ENCODE measurements around the gene SLC24A4. TPM values are rescaled to one million over a fixed set of nuclear protein-coding genes. Genes with fewer than 3 reads are reported as not detected.

SLC24A4 gene
- polyA plus RNA-seq, 1 donor = 0.54 TPM

DNA sequence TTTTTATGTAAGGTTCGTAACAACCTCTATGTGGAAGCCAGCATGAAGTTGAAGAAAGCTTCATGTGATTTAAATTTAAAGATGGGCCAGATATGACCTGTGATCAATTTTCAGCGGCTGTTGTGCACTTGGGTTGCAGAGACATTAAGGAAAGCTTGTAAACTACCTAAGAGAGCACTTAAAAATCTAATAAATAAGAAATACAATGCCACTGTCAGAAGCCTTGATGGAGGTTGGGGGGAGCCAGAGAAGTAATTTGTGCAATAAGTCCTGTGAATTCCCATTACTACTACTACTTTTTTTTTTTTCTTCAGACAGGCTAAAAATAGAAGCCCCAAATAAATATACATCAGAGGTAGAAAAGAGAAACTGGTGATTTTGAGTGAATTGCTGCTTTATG is 30.3 kb upstream of the SLC24A4 start:
- H3K4me1 ChIP-seq (ENCODE audit: control insufficient read depth, insufficient read depth, low read length) = no peaks in the 10 kb centered on the region
- no peak overlapping the region for H3K4me3 ChIP-seq (ENCODE audit: low read length)
- H3K27ac ChIP-seq (ENCODE audit: low read length) = no peak overlapping the region
- no peak for DNase-seq
- no peaks in the 10 kb centered on the region for H3K36me3 ChIP-seq (ENCODE audit: control insufficient read depth, insufficient read depth, low read length)
- no CpG with 5 or more reads among the region's 2 CpGs for WGBS (ENCODE audit: insufficient coverage, low lambda C conversion rate)
- H3K27me3 ChIP-seq (ENCODE audit: control insufficient read depth, insufficient read depth, low read length) = peaks cover 13% of the 10 kb centered on the region
- no peaks in the 10 kb centered on the region for H3K9me3 ChIP-seq (ENCODE audit: control insufficient read depth, low read depth, low read length)

DNA sequence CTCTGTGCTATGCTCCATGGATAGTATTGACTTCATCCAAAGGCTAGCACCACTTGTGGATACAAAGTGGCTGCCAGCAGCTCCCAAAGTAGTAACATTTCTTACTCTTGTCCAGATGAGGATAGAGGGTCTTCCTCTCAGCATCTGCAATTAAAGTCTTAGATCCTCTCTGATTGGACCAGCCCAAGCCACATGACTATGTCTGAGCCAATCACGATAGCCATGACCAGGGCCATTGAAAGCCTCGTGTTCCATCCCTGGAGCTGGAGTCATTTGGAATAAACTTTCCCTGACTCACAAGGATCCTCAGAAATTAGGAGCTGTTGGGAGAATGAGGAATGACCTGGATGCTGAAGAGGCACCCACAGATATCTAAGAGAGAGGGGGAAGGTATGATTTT is 28.5 kb upstream of the SLC24A4 start:
- no peak overlapping the region for H3K27ac ChIP-seq (ENCODE audit: low read length)
- no peaks in the 10 kb centered on the region for H3K9me3 ChIP-seq (ENCODE audit: control insufficient read depth, low read depth, low read length)
- WGBS (ENCODE audit: insufficient coverage, low lambda C conversion rate) = no CpG with 5 or more reads among the region's 2 CpGs
- no peaks in the 10 kb centered on the region for H3K4me1 ChIP-seq (ENCODE audit: control insufficient read depth, insufficient read depth, low read length)
- peaks cover 10% of the 10 kb centered on the region for H3K27me3 ChIP-seq (ENCODE audit: control insufficient read depth, insufficient read depth, low read length)
- no peak for DNase-seq
- H3K36me3 ChIP-seq (ENCODE audit: control insufficient read depth, insufficient read depth, low read length) = no peaks in the 10 kb centered on the region
- H3K4me3 ChIP-seq (ENCODE audit: low read length) = no peak overlapping the region

DNA sequence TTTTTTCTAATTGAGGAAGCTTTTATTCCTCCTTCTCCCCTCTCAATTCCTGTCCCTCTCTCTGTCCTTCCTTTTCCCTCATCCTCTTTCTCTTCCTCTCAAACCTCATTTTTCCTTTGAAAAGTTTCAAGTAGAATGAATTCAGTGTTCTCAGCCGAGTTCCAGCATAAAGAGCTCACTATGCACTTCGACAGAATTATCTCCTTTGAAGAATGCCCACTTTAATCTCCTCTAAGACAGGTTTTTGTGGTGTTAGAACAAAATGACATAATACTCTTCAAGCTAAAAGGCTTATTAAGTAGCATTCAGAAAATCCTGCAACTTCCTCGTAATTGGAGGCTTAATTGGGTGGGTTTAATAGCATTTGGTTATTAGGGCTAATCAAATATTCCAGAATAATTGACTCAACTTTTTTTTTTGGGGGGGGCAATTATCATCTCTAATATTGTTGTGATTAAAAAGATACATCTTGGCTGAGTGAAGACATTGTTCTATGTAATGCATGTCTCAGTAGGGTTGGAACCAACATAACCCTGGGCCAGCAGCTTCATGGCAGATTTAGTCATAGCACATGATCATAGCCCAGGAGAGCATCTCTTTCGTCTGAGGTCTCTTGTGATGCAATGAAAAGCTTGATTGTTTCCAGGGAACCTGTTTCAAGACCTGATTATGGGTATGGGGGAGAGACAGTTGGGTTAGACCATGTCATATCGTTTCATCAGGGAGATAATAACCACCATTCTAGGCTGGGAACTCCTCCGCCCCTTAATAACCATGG is 25.0 kb upstream of the SLC24A4 start:
- Histone ChIP-seq H3K27ac (ENCODE audit: low read length) (no peak overlapping the region), H3K9me3 (ENCODE audit: control insufficient read depth, low read depth, low read length) (no peaks in the 10 kb centered on the region)
- DNase-seq = no peak

DNA sequence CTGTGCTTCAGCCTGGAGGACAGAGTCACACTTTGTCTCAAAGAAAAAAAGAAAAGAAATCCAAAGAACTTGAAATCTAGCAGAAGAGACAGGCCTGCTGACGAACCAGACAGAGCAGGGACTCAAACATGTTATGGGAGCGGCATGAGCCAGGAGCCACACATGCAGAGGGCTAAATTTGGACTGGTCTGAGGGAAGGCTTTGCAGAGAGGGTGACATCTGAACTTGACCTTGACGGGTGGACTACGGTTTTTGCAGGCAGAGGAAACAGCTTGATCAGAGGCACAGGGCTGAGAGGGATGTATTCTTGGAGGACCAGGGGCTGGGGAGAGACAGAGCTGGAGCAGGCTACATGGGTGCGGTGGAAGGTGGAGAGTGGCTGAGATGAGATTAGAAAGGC is 20.5 kb upstream of the SLC24A4 start:
- whole genome bisulfite sequencing (ENCODE audit: insufficient coverage, low lambda C conversion rate) = no CpG with 5 or more reads among the region's 5 CpGs
- Histone ChIP-seq H3K9me3 (ENCODE audit: control insufficient read depth, low read depth, low read length) (no peaks in the 10 kb centered on the region), H3K27ac (ENCODE audit: low read length) (no peak overlapping the region), H3K36me3 (ENCODE audit: control insufficient read depth, insufficient read depth, low read length) (no peaks in the 10 kb centered on the region), H3K4me1 (ENCODE audit: control insufficient read depth, insufficient read depth, low read length) (no peaks in the 10 kb centered on the region), H3K27me3 (ENCODE audit: control insufficient read depth, insufficient read depth, low read length) (peaks cover 15% of the 10 kb centered on the region), H3K4me3 (ENCODE audit: low read length) (no peak overlapping the region)
- no peak for DNase-seq

More for the DNA sequence above, 25.0 kb upstream of the SLC24A4 start:
- Histone ChIP-seq H3K27me3 (ENCODE audit: control insufficient read depth, insufficient read depth, low read length) (peaks cover 13% of the 10 kb centered on the region), H3K4me3 (ENCODE audit: low read length) (no peak overlapping the region), H3K4me1 (ENCODE audit: control insufficient read depth, insufficient read depth, low read length) (no peaks in the 10 kb centered on the region), H3K36me3 (ENCODE audit: control insufficient read depth, insufficient read depth, low read length) (no peaks in the 10 kb centered on the region)
- no CpG with 5 or more reads among the region's 6 CpGs for WGBS (ENCODE audit: insufficient coverage, low lambda C conversion rate)

DNA sequence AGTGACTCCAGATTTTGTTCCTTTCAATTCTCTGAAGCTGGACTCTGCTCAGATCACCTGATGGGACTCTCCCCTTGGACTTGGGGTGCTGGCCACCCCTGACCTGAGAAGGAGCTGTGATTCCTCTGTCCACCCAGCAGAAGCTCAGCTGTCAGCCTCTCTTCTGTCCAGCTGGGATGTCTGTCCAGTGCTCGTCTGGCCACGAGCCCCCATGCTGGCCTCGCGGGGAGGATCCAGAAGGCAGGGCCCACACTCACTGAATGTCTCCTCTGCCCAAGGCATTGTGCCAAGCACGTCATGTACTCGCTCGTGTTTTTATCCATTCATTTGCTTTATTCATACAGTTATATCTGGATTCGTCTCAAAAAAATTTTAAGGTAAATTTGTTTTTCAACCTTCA is 14.2 kb upstream of the SLC24A4 start:
- H3K4me3 ChIP-seq (ENCODE audit: low read length) = no peak overlapping the region
- no peaks in the 10 kb centered on the region for H3K36me3 ChIP-seq (ENCODE audit: control insufficient read depth, insufficient read depth, low read length)
- H3K27me3 ChIP-seq (ENCODE audit: control insufficient read depth, insufficient read depth, low read length) = peaks cover 8% of the 10 kb centered on the region
- 100% methylated on average over 1 of the region's 8 CpGs for WGBS (ENCODE audit: insufficient coverage, low lambda C conversion rate)
- H3K9me3 ChIP-seq (ENCODE audit: control insufficient read depth, low read depth, low read length) = no peaks in the 10 kb centered on the region
- no peak overlapping the region for H3K27ac ChIP-seq (ENCODE audit: low read length)
- no peak for DNase-seq
- H3K4me1 ChIP-seq (ENCODE audit: control insufficient read depth, insufficient read depth, low read length) = no peaks in the 10 kb centered on the region

DNA sequence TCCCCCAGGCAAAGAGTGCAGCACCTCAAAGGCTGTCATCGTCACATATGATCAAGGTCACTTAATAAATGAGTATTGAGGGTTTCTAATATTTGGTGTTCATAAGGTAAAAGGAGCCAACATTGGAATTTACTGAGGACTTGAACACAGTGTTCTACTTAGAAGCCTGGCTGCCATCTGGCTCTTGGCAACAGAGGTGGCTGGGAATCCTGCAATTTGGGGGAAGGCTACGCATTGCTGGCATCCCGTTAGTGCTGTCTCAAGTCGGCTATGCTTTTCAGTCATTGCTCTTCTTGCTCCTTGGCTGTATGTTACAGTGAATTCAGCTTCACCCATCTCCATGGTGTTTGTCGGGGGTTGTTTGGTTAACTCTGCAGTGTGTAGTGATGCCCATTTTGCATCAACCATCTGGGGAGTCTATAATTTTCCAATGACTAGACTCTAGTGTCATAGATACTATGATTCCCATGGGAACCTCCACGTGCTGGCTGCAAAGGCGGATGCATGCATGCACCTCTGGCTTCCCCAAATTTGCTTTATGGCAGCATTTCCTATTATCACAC is 12.9 kb upstream of the SLC24A4 start:
- peaks cover 5% of the 10 kb centered on the region for H3K27me3 ChIP-seq (ENCODE audit: control insufficient read depth, insufficient read depth, low read length)
- H3K4me3 ChIP-seq (ENCODE audit: low read length) = no peak overlapping the region
- H3K27ac ChIP-seq (ENCODE audit: low read length) = no peak overlapping the region
- no peak for DNase-seq
- H3K9me3 ChIP-seq (ENCODE audit: control insufficient read depth, low read depth, low read length) = no peaks in the 10 kb centered on the region
- no peaks in the 10 kb centered on the region for H3K36me3 ChIP-seq (ENCODE audit: control insufficient read depth, insufficient read depth, low read length)
- no CpG with 5 or more reads among the region's 7 CpGs for WGBS (ENCODE audit: insufficient coverage, low lambda C conversion rate)
- H3K4me1 ChIP-seq (ENCODE audit: control insufficient read depth, insufficient read depth, low read length) = no peaks in the 10 kb centered on the region

DNA sequence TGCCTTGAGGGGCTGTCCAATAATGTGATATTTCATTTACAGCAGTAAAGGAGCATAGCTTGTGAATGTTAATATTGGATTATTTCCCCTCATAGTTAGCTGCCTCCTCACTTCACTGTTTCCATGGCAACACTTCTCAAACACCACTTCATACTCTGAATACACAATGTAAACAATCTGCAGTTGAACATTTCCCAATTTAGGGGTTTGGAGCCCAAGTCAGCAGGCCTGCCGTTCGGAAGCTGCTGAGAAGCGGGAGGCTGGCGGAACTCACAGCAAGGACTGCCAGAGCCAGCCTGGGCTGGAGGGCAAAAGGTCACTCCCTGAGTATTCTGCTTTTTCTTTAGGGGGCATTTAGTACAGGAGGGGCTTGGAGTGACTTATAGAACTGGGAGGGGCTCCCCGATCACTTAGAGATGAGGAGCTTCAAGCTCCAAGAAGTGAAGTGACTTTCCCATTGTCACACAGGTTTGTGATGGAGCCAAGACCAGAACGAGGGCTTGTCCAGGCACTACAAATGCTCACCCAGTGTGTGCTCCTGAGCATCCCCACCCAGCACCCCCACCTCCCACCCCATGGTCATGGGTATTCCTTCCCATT is 12.1 kb upstream of the SLC24A4 start:
- Histone ChIP-seq H3K9me3 (ENCODE audit: control insufficient read depth, low read depth, low read length) (no peaks in the 10 kb centered on the region), H3K27me3 (ENCODE audit: control insufficient read depth, insufficient read depth, low read length) (peaks cover 5% of the 10 kb centered on the region), H3K36me3 (ENCODE audit: control insufficient read depth, insufficient read depth, low read length) (no peaks in the 10 kb centered on the region), H3K4me3 (ENCODE audit: low read length) (no peak overlapping the region), H3K4me1 (ENCODE audit: control insufficient read depth, insufficient read depth, low read length) (no peaks in the 10 kb centered on the region), H3K27ac (ENCODE audit: low read length) (no peak overlapping the region)
- 100% methylated on average over 1 of the region's 6 CpGs for WGBS (ENCODE audit: insufficient coverage, low lambda C conversion rate)
- DNase-seq = peak in 1 of 2 donors; percentile 11

DNA sequence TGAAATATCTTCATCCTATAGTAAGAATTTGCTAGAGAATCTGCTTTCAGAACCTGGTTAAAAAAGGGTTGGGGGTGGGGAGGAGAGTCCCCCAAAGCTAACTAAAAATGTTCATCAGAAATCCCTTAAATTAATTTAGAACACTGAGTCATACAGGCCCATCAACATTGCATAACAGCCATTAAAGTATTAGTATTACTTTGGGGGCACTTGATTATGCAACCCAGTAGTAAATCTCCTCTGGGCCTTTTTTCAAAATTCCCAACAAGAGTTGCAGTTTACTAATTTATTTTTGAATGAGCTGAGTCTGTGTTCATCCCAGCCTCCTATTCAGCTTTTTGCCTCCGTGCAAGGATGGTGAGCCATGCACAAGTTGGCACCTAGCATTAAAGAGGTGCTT is 8.8 kb upstream of the SLC24A4 start:
- WGBS (ENCODE audit: insufficient coverage, low lambda C conversion rate) = no CpG with 5 or more reads among the region's 1 CpG
- H3K27me3 ChIP-seq (ENCODE audit: control insufficient read depth, insufficient read depth, low read length) = peaks cover 8% of the 10 kb centered on the region
- H3K4me3 ChIP-seq (ENCODE audit: low read length) = no peak overlapping the region
- no peak for DNase-seq
- no peaks in the 10 kb centered on the region for H3K4me1 ChIP-seq (ENCODE audit: control insufficient read depth, insufficient read depth, low read length)
- no peaks in the 10 kb centered on the region for H3K36me3 ChIP-seq (ENCODE audit: control insufficient read depth, insufficient read depth, low read length)
- H3K27ac ChIP-seq (ENCODE audit: low read length) = no peak overlapping the region
- H3K9me3 ChIP-seq (ENCODE audit: control insufficient read depth, low read depth, low read length) = no peaks in the 10 kb centered on the region

DNA sequence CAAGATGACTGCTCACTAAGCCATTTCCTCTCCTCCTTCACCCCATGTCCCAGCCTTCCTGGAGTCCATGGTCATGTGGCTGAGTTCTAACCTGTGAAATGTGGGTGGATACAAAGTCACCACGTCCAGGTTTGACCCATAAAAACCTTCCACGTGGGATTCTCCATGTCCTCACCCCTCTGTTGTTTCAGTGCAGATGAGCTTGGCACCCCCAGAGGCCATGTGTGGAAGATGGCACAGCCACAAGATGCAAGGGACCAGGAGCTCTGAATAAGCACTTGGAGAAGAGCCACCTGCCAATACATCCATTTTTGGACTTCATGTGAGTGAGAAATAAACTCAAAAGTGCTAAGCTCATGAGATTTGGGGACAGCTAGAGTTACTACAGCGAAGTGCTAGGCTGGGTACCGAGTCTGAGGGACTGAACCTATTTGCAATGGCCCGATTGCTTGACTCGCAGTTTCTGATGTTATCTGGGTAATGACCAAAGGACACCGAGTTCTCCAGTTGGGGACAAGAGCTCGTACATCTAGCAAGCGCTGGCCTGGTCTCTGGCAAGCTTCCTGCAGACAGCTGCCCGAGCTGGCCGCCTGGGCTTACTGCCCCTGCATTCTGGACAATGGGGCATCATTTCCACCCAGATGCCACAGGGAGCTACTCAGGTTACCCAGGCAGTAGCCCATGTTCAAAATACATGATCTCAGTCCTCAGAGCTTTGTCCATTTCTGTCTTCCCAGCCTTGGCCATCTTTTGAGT is 7.7 kb upstream of the SLC24A4 start:
- Histone ChIP-seq H3K36me3 (ENCODE audit: control insufficient read depth, insufficient read depth, low read length) (no peaks in the 10 kb centered on the region), H3K27me3 (ENCODE audit: control insufficient read depth, insufficient read depth, low read length) (peaks cover 13% of the 10 kb centered on the region), H3K4me3 (ENCODE audit: low read length) (no peak overlapping the region), H3K9me3 (ENCODE audit: control insufficient read depth, low read depth, low read length) (no peaks in the 10 kb centered on the region), H3K27ac (ENCODE audit: low read length) (no peak overlapping the region), H3K4me1 (ENCODE audit: control insufficient read depth, insufficient read depth, low read length) (no peaks in the 10 kb centered on the region)
- DNase-seq = no peak
- no CpG with 5 or more reads among the region's 11 CpGs for whole genome bisulfite sequencing (ENCODE audit: insufficient coverage, low lambda C conversion rate)

DNA sequence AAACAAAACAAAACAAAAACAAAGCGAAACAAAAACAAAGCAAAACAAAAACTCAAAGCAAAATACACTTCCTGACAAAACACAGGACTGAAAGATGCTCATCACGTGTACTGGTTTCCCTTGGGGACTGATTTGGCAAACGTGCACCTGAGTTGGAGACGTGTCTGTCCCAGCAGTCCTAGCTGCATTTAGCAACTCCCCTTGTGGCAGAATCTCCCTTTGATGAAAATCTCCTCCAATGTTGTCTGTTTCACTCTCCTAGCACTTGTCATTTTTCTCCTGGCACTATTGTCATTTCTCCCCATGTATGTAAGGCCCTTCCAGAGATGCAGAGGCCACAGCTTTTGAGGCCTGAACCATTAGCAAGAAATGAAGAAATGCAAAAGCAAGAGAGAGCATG is 6.8 kb upstream of the SLC24A4 start:
- no peaks in the 10 kb centered on the region for H3K4me1 ChIP-seq (ENCODE audit: control insufficient read depth, insufficient read depth, low read length)
- no peak overlapping the region for H3K4me3 ChIP-seq (ENCODE audit: low read length)
- peaks cover 21% of the 10 kb centered on the region for H3K27me3 ChIP-seq (ENCODE audit: control insufficient read depth, insufficient read depth, low read length)
- H3K9me3 ChIP-seq (ENCODE audit: control insufficient read depth, low read depth, low read length) = no peaks in the 10 kb centered on the region
- H3K27ac ChIP-seq (ENCODE audit: low read length) = no peak overlapping the region
- WGBS (ENCODE audit: insufficient coverage, low lambda C conversion rate) = 40% methylated on average over 1 of the region's 4 CpGs
- no peak for DNase-seq
- no peaks in the 10 kb centered on the region for H3K36me3 ChIP-seq (ENCODE audit: control insufficient read depth, insufficient read depth, low read length)
